GM21367 (cell line): ENCODE measurements around the gene CD200.

ENCODE experiments used
- ATAC-seq: cut with Tn5 transposase; IDR thresholded peaks from one replicate; pipeline ENCODE4 v1.9.1; 2021; ENCODE audit not compliant: unreplicated experiment

Gene CD200

GRCh38 chr3:112333002-112333380, at the start of gene CD200:
CD200 (plus strand) TSS chr3:112333156; CDS start chr3:112333213, 57 bp downstream.
- no peak for ATAC-seq

- ATAC-seq: no peak
Measured at GRCh38 chr3:112289011-112289410, 43.9 kb upstream of the CD200 start.

- peak; percentile 38 for ATAC-seq
Measured at GRCh38 chr3:112293368-112294321, 39.3 kb upstream of the CD200 start, which contains the start of gene SLC9C1. SLC9C1 (minus strand) TSS chr3:112294216; CDS start chr3:112286791, 7,425 bp downstream.

- no peak for ATAC-seq
Measured at GRCh38 chr3:112297714-112298113, 35.2 kb upstream of the CD200 start.

GRCh38 chr3:112298781-112299180, 34.2 kb upstream of the CD200 start:
- no peak for ATAC-seq

GRCh38 chr3:112302150-112302830, 30.7 kb upstream of the CD200 start:
- no peak for ATAC-seq

- ATAC-seq: peak; percentile 48
Measured at GRCh38 chr3:112302881-112303763, 29.8 kb upstream of the CD200 start.

GRCh38 chr3:112303764-112304325, 29.1 kb upstream of the CD200 start:
- ATAC-seq: peak; percentile 42

- ATAC-seq: no peak
Measured at GRCh38 chr3:112304611-112305010, 28.3 kb upstream of the CD200 start.

GRCh38 chr3:112306825-112307224, 26.1 kb upstream of the CD200 start:
- no peak for ATAC-seq

- ATAC-seq: no peak
Measured at GRCh38 chr3:112307557-112307956, 25.4 kb upstream of the CD200 start.

GRCh38 chr3:112308151-112308911, 24.6 kb upstream of the CD200 start:
- ATAC-seq: no peak

GRCh38 chr3:112314649-112315048, 18.3 kb upstream of the CD200 start:
- ATAC-seq: no peak

- no peak for ATAC-seq
Measured at GRCh38 chr3:112315791-112316190, 17.2 kb upstream of the CD200 start.

- ATAC-seq: no peak
Measured at GRCh38 chr3:112319516-112320276, 13.3 kb upstream of the CD200 start.

- no peak for ATAC-seq
Measured at GRCh38 chr3:112320691-112321090, 12.3 kb upstream of the CD200 start.

- no peak for ATAC-seq
Measured at GRCh38 chr3:112321867-112322652, 10.9 kb upstream of the CD200 start.

- peak; percentile 93 for ATAC-seq
Measured at GRCh38 chr3:112327371-112327951, 5.5 kb upstream of the CD200 start.
